Activated CD4-positive, alpha-beta T cell treated with anti-CD3 and anti-CD28 coated beads, Interleukin-2, amount 10 ng/mL, durations not matched to agents 7 days and 5 days (primary cell): ENCODE data around the gene PAGR1. TPM values are rescaled to one million over a fixed set of nuclear protein-coding genes. Genes with fewer than 3 reads are reported as not detected.

Experiments used
- CTCF ChIA-PET: fragments of 350-600 bp; sonication (Branson Sonifier 250); formaldehyde crosslinking; loops from one replicate; lab custom pipeline; 2021; ENCODE audit warnings: antibody characterized with exemption; lab: Charles Lee
- POLR2A ChIA-PET: fragments of 350-600 bp; sonication (Branson Sonifier 250); formaldehyde crosslinking; loops from one replicate; lab custom pipeline; 2021; ENCODE audit warnings: antibody characterized with exemption; lab: Charles Lee
- DNase-seq: peaks from one replicate; pipeline ENCODE4 v3.0.0-alpha.2; 2020
- H3K27ac Mint-ChIP-seq: one replicate; pipeline ENCODE4 v1.8.0; 2021; ENCODE audit warnings: mild to moderate bottlenecking, moderate library complexity, mixed read lengths
- H3K27me3 Mint-ChIP-seq: one replicate; pipeline ENCODE4 v1.8.0; 2021; ENCODE audit warnings: mixed read lengths
- H3K36me3 Mint-ChIP-seq: one replicate; pipeline ENCODE4 v1.8.0; 2021; ENCODE audit warnings: low read depth, mixed read lengths
- H3K4me1 Mint-ChIP-seq: one replicate; pipeline ENCODE4 v1.8.0; 2021; ENCODE audit warnings: mixed read lengths
- H3K4me3 Mint-ChIP-seq: one replicate; pipeline ENCODE4 v1.8.0; 2021; ENCODE audit warnings: mild to moderate bottlenecking, moderate library complexity, mixed read lengths
- H3K9me3 Mint-ChIP-seq: one replicate; pipeline ENCODE4 v1.8.0; 2021; ENCODE audit warnings: mixed read lengths
- total RNA-seq, 2 experiments: library from RNA; stranded (reverse); gene quantifications; one replicate each; pipeline ENCODE4 v1.2.3, GENCODE V29; 2021

The PAGR1 gene
- total RNA-seq, 2 experiments from 2014 or later, result 26.8 to 29.6 TPM

DNA sequence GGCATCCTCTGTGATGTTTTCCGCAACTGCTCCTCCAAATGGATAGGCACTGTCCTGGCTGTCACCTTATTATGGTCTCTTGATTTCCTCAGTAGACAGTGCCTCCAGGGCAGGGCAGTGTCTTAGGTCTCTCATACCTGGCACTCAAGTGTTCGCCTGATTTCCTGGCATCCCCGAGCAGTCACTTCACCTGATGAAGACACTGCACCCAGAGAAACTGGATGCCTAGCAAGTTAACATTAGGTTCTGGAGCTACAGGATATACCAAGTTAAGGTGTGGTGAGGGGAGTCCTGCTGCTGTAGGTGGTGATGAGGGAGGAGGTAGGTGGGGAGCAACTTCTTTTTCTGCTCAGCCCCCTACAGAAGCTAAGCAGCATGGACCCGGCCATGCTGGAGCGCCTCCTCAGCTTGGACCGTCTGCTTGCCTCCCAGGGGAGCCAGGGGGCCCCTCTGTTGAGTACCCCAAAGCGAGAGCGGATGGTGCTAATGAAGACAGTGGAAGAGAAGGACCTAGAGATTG lies 13.5 kb upstream of the PAGR1 start:
- Mint-ChIP-seq H3K36me3 (peaks cover 64% of the 10 kb centered on the region), H3K4me3 (no peak overlapping the region), H3K9me3 (no peaks in the 10 kb centered on the region), H3K27me3 (no peaks in the 10 kb centered on the region), H3K27ac (peak overlapping the region; percentile 74), H3K4me1 (peaks cover 24% of the 10 kb centered on the region)
- POLR2A ChIA-PET, result no interaction called here
- DNase-seq, result no peak
- CTCF ChIA-PET, result interaction anchor here (0.6 to 4.4 kb wide), 5 partner anchors 9 to 216 kb away, joined by 3 to 25 read pairs (median 3); partner anchors contain the start of genes KIF22 and PAGR1

DNA sequence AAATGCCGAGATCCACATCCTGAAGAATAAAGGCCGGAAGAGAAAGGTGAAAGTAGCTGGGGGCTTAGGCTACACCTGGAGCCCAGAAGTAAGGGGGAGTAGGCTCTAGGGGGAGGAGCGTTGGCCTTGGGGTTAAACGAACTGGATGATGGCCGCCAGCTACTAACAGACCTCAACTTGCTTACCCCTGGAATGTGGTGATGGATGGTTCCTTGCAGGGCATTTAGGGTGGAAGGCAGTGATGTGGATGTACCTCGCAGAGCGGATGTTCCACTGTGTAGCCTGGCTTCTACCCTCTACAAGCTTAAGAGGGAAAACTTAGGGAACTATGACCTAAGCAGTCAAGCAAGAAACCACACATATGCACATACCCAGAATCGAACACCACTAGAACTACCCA lies 11.9 kb upstream of the PAGR1 start:
- CTCF ChIA-PET, result interaction anchor here (0.7 to 2.6 kb wide), 13 partner anchors 9 to 115 kb away, joined by 3 to 25 read pairs (median 3); partner anchors contain the start of genes KIF22 and MVP
- Mint-ChIP-seq H3K4me1 (peaks cover 36% of the 10 kb centered on the region), H3K4me3 (peak overlapping the region; percentile 89), H3K27ac (peak overlapping the region; percentile 99), H3K36me3 (peaks cover 65% of the 10 kb centered on the region), H3K27me3 (no peaks in the 10 kb centered on the region), H3K9me3 (no peaks in the 10 kb centered on the region)
- DNase-seq, result no peak
- POLR2A ChIA-PET, result interaction anchor here (0.6 to 1.9 kb wide), 3 partner anchors 9 to 117 kb away, joined by 3 to 9 read pairs (median 7); partner anchors contain the start of gene KIF22

DNA sequence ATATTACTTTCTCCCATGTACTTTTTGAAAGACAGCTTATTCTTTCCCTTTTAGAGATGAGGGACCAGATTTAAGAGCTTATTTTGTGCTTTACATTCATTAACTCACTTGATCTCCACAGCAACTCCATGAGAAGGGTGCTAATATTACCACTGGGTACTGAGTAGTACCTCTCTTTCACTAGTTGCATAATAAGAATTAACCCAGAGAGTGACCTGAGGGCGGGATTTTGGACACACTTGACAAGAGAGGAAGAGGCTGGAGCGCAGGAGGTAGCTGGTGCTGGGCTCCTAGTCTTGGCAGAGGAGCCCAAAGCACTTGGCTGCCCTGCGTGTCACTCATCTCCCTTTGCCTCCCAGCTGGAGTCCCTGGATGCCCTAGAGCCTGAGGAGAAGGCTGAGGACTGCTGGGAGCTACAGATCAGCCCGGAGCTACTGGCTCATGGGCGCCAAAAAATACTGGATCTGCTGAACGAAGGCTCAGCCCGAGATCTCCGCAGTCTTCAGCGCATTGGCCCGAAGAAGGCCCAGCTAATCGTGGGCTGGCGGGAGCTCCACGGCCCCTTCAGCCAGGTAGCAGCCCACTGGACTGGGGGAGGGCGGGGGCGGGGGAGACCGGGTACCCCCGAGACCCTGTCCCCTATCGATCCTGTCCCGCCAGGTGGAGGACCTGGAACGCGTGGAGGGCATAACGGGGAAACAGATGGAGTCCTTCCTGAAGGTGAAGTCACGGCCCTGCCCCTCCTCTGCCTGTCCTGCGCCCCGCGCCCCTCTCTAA lies 11.3 kb upstream of the PAGR1 start:
- Mint-ChIP-seq H3K4me1 (peaks cover 38% of the 10 kb centered on the region), H3K4me3 (peak overlapping the region; percentile 89), H3K27me3 (no peaks in the 10 kb centered on the region), H3K27ac (peak overlapping the region; percentile 99), H3K36me3 (peaks cover 62% of the 10 kb centered on the region), H3K9me3 (no peaks in the 10 kb centered on the region)
- no peak for DNase-seq
- ChIA-PET CTCF (interaction anchor here (0.8 to 2.6 kb wide), 10 partner anchors 9 to 45 kb away, joined by 3 to 25 read pairs (median 4); partner anchors contain the start of genes KIF22 and MVP), POLR2A (interaction anchor here (0.6 to 1.9 kb wide), 3 partner anchors 10 to 117 kb away, joined by 3 to 9 read pairs (median 7); partner anchors contain the start of gene KIF22)

DNA sequence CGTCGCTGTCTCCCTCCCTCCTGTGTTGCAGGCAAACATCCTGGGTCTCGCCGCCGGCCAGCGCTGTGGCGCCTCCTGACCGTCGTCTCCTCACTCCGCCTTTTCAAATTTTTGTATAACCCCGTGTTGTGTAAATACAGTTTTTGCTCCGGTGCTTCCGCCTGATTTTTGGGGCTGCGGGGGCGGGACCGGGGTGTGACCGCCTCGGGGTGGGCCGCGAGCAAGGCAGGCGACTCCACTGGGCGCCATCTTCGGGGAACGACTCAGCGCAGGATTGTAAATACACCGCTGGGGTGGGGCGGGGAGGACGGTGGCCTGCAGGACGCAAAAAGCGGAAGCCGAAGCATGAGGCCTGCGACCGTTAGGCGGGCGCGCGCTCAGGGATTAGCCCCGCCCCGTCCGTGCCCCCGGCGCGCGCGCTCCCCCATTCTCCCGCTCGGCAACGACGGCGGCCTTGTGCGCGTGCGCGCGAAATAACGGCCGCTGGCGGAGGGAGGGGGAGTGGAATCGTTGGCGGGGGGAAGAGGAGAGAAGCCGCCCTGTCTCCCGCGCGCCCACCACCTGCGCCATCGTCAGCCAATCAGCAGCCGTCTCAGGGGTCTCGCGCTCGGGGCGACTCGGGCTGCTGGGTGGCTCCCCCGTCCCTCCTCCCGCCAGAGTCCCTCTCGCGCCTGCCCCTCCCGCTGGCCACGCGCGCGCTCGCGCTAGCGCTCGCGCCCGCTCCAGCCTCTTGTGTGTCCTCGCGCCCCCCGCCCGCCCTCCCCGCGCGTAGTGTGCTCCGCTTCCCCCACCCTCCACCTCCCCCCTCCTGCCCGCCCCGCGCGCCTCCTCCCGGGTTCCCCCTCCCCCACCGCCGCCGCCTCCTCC lies 10.5 kb upstream of the PAGR1 start:
- Mint-ChIP-seq H3K4me1 (peaks cover 46% of the 10 kb centered on the region), H3K4me3 (peak overlapping the region; percentile 89), H3K27ac (peak overlapping the region; percentile 99), H3K36me3 (peaks cover 64% of the 10 kb centered on the region), H3K27me3 (no peaks in the 10 kb centered on the region), H3K9me3 (no peaks in the 10 kb centered on the region)
- CTCF ChIA-PET, result interaction anchor here (1.5 to 3.6 kb wide), 4 partner anchors 10 to 43 kb away, joined by 5 to 27 read pairs (median 20); partner anchors contain the start of genes KIF22 and PAGR1
- DNase-seq, result peak; percentile 98
- POLR2A ChIA-PET, result interaction anchor here (1.5 to 1.9 kb wide), 2 partner anchors 10 to 15 kb away, joined by 7 to 9 read pairs; partner anchors contain the start of gene KIF22

DNA sequence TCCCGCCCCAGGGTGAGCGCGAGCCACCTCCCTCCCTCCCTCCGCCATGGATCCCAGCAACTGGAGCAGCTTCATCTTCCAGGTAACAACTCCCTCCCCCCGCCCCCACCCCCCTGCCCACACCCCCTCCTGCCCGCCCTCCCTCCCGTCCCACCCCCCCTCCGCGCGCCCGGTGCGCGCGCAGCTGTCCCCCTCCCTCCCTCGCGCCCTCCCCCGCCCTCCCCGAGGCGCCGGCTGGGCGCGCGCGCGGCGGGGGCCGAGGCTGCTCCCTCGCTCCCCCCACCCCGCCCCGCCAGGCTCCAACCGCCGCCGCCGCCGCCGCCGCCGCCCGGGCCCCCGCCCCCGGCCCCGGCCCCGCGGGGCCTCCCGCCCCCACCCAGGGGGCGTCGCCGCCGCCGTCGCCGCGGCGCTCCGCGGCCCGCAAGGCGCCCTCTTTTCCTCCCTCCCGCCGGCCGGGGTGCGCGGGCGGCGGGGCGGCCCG lies 9.8 kb upstream of the PAGR1 start, which contains the start of gene MAZ:
MAZ (plus strand) TSS at position 431 of the 481 bp plus-strand sequence. CDS start 173 bp downstream, outside the sequence.
- ChIA-PET CTCF (interaction anchor here (2.2 to 4.3 kb wide), 4 partner anchors 10 to 199 kb away, joined by 6 to 39 read pairs (median 20); partner anchors contain the start of genes MVP and PAGR1), POLR2A (interaction anchor here (2.5 kb wide), 1 partner anchor 10 kb away, joined by 9 read pairs; the partner anchor contains the start of gene PAGR1)
- peak within 1 kb of the TSS; percentile 97 for H3K4me3 Mint-ChIP-seq
- H3K27ac Mint-ChIP-seq, result peak within 1 kb of the TSS; percentile 99
- no peak for DNase-seq
- H3K4me1 Mint-ChIP-seq, result peaks cover 53% of the 10 kb centered on the region
- no peaks in the 10 kb centered on the region for H3K9me3 Mint-ChIP-seq
- no peaks in the 10 kb centered on the region for H3K27me3 Mint-ChIP-seq
- peaks cover 66% of the 10 kb centered on the region for H3K36me3 Mint-ChIP-seq

DNA sequence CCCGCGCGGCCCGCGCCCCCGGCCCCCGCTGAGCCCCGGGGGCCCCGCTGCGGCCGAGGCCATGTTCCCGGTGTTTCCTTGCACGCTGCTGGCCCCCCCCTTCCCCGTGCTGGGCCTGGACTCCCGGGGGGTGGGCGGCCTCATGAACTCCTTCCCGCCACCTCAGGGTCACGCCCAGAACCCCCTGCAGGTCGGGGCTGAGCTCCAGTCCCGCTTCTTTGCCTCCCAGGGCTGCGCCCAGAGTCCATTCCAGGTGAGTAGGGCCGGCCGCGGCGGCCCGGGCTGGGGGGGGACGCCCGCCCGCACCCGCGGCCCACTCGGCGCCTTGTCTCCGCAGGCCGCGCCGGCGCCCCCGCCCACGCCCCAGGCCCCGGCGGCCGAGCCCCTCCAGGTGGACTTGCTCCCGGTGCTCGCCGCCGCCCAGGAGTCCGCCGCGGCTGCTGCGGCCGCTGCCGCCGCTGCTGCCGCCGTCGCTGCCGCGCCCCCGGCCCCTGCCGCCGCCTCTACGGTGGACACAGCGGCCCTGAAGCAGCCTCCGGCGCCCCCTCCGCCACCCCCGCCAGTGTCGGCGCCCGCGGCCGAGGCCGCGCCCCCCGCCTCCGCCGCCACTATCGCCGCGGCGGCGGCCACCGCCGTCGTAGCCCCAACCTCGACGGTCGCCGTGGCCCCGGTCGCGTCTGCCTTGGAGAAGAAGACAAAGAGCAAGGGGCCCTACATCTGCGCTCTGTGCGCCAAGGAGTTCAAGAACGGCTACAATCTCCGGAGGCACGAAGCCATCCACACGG lies 9.1 kb upstream of the PAGR1 start:
- peaks cover 58% of the 10 kb centered on the region for H3K4me1 Mint-ChIP-seq
- peaks cover 61% of the 10 kb centered on the region for H3K36me3 Mint-ChIP-seq
- H3K4me3 Mint-ChIP-seq, result peak overlapping the region; percentile 97
- no peaks in the 10 kb centered on the region for H3K9me3 Mint-ChIP-seq
- H3K27me3 Mint-ChIP-seq, result peaks cover 4% of the 10 kb centered on the region
- ChIA-PET POLR2A (interaction anchor here (0.5 to 2.5 kb wide), 4 partner anchors 9 to 105 kb away, joined by 3 to 9 read pairs (median 6); partner anchors contain the start of genes KIF22 and PAGR1), CTCF (interaction anchor here (0.6 to 4.3 kb wide), 18 partner anchors 9 to 887 kb away, joined by 3 to 39 read pairs (median 4); partner anchors contain the start of genes KIF22, MVP, PAGR1 and TMEM219)
- peak; percentile 64 for DNase-seq
- peak overlapping the region; percentile 89 for H3K27ac Mint-ChIP-seq

DNA sequence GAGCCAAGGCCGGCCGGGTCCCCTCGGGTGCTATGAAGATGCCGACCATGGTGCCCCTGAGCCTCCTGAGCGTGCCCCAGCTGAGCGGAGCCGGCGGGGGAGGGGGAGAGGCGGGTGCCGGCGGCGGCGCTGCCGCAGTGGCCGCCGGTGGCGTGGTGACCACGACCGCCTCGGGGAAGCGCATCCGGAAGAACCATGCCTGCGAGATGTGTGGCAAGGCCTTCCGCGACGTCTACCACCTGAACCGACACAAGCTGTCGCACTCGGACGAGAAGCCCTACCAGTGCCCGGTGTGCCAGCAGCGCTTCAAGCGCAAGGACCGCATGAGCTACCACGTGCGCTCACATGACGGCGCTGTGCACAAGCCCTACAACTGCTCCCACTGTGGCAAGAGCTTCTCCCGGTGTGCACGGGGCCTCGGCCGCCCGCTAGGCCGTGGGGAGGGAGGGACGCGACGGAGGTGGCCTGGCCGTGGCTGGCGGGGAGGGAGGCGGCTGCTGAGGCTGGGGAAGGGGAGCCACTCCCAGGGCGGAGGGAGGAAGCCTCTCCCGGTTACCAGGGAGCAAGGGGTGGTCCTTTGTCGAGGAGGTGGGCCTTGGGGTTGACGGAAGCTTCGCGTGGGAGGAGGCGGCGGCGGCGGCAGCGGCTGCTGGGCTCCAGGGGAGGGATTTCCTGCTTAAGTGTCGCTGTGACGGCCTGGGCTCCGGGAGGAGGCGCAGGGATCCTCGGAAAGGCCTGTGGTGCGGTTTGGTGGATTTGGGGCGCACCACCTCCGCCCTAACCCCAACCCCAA lies 8.3 kb upstream of the PAGR1 start:
- Mint-ChIP-seq H3K4me1 (peaks cover 66% of the 10 kb centered on the region), H3K9me3 (no peaks in the 10 kb centered on the region), H3K36me3 (peaks cover 58% of the 10 kb centered on the region), H3K27me3 (peaks cover 10% of the 10 kb centered on the region), H3K4me3 (peak overlapping the region; percentile 97), H3K27ac (peak overlapping the region; percentile 89)
- DNase-seq, result peak; percentile 88
- CTCF ChIA-PET, result interaction anchor here (0.5 to 4.3 kb wide), 25 partner anchors 9 to 910 kb away, joined by 3 to 39 read pairs (median 3); partner anchors contain the start of genes CDIPT, KIF22, MVP and PAGR1
- POLR2A ChIA-PET, result interaction anchor here (0.5 to 2.5 kb wide), 9 partner anchors 9 to 1315 kb away, joined by 3 to 9 read pairs (median 3); partner anchors contain the start of genes KIF22, PAGR1 and TAOK2

DNA sequence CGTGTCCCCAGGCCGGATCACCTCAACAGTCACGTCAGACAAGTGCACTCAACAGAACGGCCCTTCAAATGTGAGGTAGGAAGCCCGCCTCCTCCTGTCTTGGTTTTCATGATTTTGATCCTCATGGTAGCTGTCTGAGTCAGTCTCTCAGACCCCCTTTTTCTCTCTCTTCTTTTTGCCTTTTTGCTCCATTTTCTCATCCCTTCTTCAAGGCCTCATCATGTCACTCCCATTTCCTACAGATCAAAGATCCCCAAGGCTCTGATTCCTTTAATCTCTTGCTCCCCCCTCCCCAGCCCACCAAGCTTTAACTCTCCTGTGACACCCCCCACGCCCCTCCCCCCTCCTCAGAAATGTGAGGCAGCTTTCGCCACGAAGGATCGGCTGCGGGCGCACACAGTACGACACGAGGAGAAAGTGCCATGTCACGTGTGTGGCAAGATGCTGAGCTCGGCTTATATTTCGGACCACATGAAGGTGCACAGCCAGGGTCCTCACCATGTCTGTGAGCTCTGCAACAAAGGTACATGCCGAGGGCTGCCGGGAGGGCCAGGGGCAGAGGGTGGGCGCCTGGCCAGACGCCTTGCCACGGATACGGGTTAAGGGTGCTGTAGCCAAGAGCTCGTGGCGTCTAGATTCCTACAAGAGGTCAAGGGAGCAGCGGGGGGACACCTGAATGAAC lies 7.6 kb upstream of the PAGR1 start:
- Mint-ChIP-seq H3K9me3 (no peaks in the 10 kb centered on the region), H3K27ac (peak overlapping the region; percentile 89), H3K27me3 (peaks cover 13% of the 10 kb centered on the region), H3K36me3 (peaks cover 51% of the 10 kb centered on the region), H3K4me3 (peak overlapping the region; percentile 97), H3K4me1 (peaks cover 67% of the 10 kb centered on the region)
- CTCF ChIA-PET, result interaction anchor here (0.5 to 4.3 kb wide), 23 partner anchors 8 to 911 kb away, joined by 3 to 39 read pairs (median 4); partner anchors contain the start of genes CDIPT, KIF22, MVP and PAGR1
- peak; percentile 40 for DNase-seq
- POLR2A ChIA-PET, result interaction anchor here (0.6 to 2.5 kb wide), 6 partner anchors 8 to 1315 kb away, joined by 3 to 9 read pairs (median 3); partner anchors contain the start of genes KIF22, PAGR1 and TAOK2

DNA sequence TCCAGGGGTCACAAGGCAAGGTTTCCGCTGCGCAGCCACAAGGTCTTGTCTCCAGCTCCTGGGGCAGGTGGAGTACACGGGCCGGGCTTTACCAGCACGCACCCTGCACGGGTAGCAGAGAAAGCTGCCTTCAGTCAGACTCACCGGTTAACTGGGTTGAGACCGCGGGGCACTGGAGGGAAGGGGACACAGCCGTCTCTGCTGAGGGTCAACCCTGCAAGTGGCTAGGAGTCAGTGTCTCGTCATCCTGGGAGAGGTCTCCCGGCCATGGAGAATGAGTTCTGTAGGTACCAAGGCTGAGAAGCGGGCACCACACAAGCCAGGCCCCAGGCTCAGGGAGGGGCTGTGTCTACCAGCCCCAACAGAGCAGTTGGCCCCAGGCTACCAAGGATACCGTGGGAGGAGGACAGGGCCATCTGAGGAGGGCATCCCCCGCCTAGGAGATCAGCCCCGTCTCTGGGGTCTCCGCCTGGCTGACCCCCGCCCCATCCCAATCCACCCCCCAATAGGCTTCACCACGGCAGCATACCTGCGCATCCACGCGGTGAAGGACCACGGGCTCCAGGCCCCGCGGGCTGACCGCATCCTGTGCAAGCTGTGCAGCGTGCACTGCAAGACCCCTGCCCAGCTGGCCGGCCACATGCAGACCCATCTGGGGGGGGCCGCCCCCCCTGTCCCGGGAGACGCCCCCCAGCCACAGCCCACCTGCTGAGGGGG lies 6.8 kb upstream of the PAGR1 start:
- POLR2A ChIA-PET, result interaction anchor here (1.2 kb wide), 1 partner anchor 164 kb away, joined by 3 read pairs; the partner anchor contains the start of gene TAOK2
- H3K4me1 Mint-ChIP-seq, result peaks cover 64% of the 10 kb centered on the region
- DNase-seq, result no peak
- peak overlapping the region; percentile 89 for H3K27ac Mint-ChIP-seq
- peaks cover 43% of the 10 kb centered on the region for H3K36me3 Mint-ChIP-seq
- peaks cover 13% of the 10 kb centered on the region for H3K27me3 Mint-ChIP-seq
- no peaks in the 10 kb centered on the region for H3K9me3 Mint-ChIP-seq
- peak overlapping the region; percentile 97 for H3K4me3 Mint-ChIP-seq
- CTCF ChIA-PET, result interaction anchor here (0.9 to 4.3 kb wide), 8 partner anchors 12 to 109 kb away, joined by 3 to 39 read pairs (median 10); partner anchors contain the start of genes CDIPT, KIF22 and MVP
